HCT116 (cell line): ENCODE results near the gene GHR. TPM values are rescaled to one million over a fixed set of nuclear protein-coding genes. Genes with fewer than 3 reads are reported as not detected.

ENCODE experiments used
- ATAC-seq: fragments of 200-7000 bp; cut with Tn5 transposase; 2 replicates; pipeline ENCODE4 v1.9.1; 2020; ENCODE audit warnings: mild to moderate bottlenecking, moderate library complexity
- BruUV-seq: library from RNA; stranded (reverse); fragments of 400-500 nt; replicated peaks from 2 replicates; lab custom pipeline; 2021; lab: Mats Ljungman, UMichigan
- CTCF ChIA-PET: fragments of 300-600 bp; sonication (Branson Sonifier 250); formaldehyde crosslinking; loops from one replicate; lab custom pipeline; 2021; ENCODE audit warnings: antibody characterized with exemption; lab: Charles Lee
- POLR2A ChIA-PET: fragments of 300-600, 350-600 bp; sonication (Branson Sonifier 250); formaldehyde crosslinking; loops from one replicate; lab custom pipeline; 2021; ENCODE audit warnings: antibody characterized with exemption; lab: Charles Lee
- RAD21 ChIA-PET, 2 experiments: fragments of 300-600 bp; sonication (Branson Sonifier 250); formaldehyde crosslinking; loops; one replicate each; lab custom pipeline; 2023; ENCODE audit warnings: low total read pairs in 2 of 2; ENCODE audit not compliant: uncharacterized antibody in 2 of 2, unreplicated experiment in 2 of 2, low non-redundant PET in 1 of 2; lab: Charles Lee
- DNase-seq: peaks from one replicate; pipeline ENCODE4 v3.0.0-alpha.2; 2010; ENCODE audit warnings: low read depth, low spot score
- H2AFZ ChIP-seq: fragments of 200-600 bp; shearing (Covaris generic), sonication (generic); 2 replicates; pipeline ENCODE4 v1.6.1; 2017; ENCODE audit warnings: low read depth, mixed run types, mixed read lengths, antibody characterized with exemption, low read length; ENCODE audit not compliant: poor library complexity, severe bottlenecking
- H3K27ac ChIP-seq: 2 replicates; pipeline ENCODE4 v1.5.1; 2012; ENCODE audit warnings: low read depth, low read length
- H3K27me3 ChIP-seq: fragments of 200-600 bp; sonication (generic); 2 replicates; pipeline ENCODE4 v1.6.1; 2016; ENCODE audit warnings: mixed run types, low read length, mixed read lengths; ENCODE audit not compliant: insufficient read depth
- H3K36me3 ChIP-seq, 2 experiments: fragments of 200-500 bp in 1 of 2; fragments of 200-600 bp in 1 of 2; sonication (Bioruptor generic) in 1 of 2; sonication (generic) in 1 of 2; 2 replicates each; pipeline versions ENCODE4 v1.5.1 to v1.6.1; 2014 to 2016; ENCODE audit warnings: low read length in 2 of 2, inconsistent platforms in 1 of 2, mixed read lengths in 1 of 2, mixed run types in 1 of 2; ENCODE audit not compliant: insufficient read depth in 2 of 2, control insufficient read depth in 1 of 2
- H3K4me1 ChIP-seq, 2 experiments: fragments of 200-600 bp in 1 of 2; sonication (generic) in 1 of 2; 2 replicates each; pipeline versions ENCODE4 v1.5.1 to v1.6.1; 2012 to 2017; ENCODE audit warnings: low read length in 2 of 2, inconsistent platforms in 1 of 2, mild to moderate bottlenecking in 1 of 2, mixed read lengths in 1 of 2, mixed run types in 1 of 2, moderate library complexity in 1 of 2; ENCODE audit not compliant: insufficient read depth in 2 of 2, control insufficient read depth in 1 of 2
- H3K4me2 ChIP-seq: fragments of 200-600 bp; sonication (generic); 2 replicates; pipeline ENCODE4 v1.6.1; 2017; ENCODE audit warnings: mixed run types, low read length, mixed read lengths
- H3K4me3 ChIP-seq, 2 experiments: fragments of 200-600 bp in 1 of 2; sonication (generic) in 1 of 2; replicated peaks in 1 of 2; 2 replicates each; pipeline ENCODE4 v1.5.1; 2011 to 2016; ENCODE audit warnings: low read length in 2 of 2, control low read depth in 1 of 2, low read depth in 1 of 2, mild to moderate bottlenecking in 1 of 2, mixed read lengths in 1 of 2, mixed run types in 1 of 2
- H3K79me2 ChIP-seq: fragments of 200-600 bp; sonication (generic); 2 replicates; pipeline ENCODE4 v1.6.1; 2017; ENCODE audit warnings: mild to moderate bottlenecking, mixed run types, low read length, moderate library complexity, mixed read lengths; ENCODE audit not compliant: insufficient read depth
- H3K9ac ChIP-seq: fragments of 200-600 bp; sonication (generic); 2 replicates; pipeline ENCODE4 v1.6.1; 2016; ENCODE audit warnings: low read length, mixed read lengths
- H3K9me2 ChIP-seq: fragments of 200-600 bp; sonication (generic), shearing (Covaris generic); 2 replicates; pipeline ENCODE4 v1.6.1; 2017; ENCODE audit warnings: mixed run types, mild to moderate bottlenecking, moderate library complexity; ENCODE audit not compliant: insufficient read depth
- H3K9me3 ChIP-seq, 2 experiments: fragments of 200-500 bp in 1 of 2; fragments of 200-600 bp in 1 of 2; sonication (Bioruptor generic) in 1 of 2; sonication (generic) in 1 of 2; 2 replicates each; pipeline ENCODE4 v1.6.1; 2014 to 2017; ENCODE audit warnings: low read length in 2 of 2, mixed read lengths in 2 of 2, inconsistent platforms in 1 of 2, low read depth in 1 of 2, mild to moderate bottlenecking in 1 of 2, mixed run types in 1 of 2, moderate library complexity in 1 of 2; ENCODE audit not compliant: control insufficient read depth in 1 of 2, insufficient read depth in 1 of 2
- H4K20me1 ChIP-seq: fragments of 200-600 bp; sonication (generic), shearing (Covaris generic); 2 replicates; pipeline ENCODE4 v1.6.1; 2017; ENCODE audit warnings: mixed run types, mild to moderate bottlenecking, moderate library complexity; ENCODE audit not compliant: insufficient read depth
- ATF3 ChIP-seq: IDR thresholded peaks from 2 replicates; pipeline ENCODE4 v1.6.1; 2012
- CBX3 ChIP-seq: IDR thresholded peaks from 2 replicates; pipeline ENCODE4 v1.6.1; 2012; ENCODE audit warnings: low read depth
- CEBPB ChIP-seq: IDR thresholded peaks from 2 replicates; pipeline ENCODE4 v1.6.1; 2012; ENCODE audit warnings: low read depth
- EGR1 ChIP-seq: IDR thresholded peaks from 2 replicates; pipeline ENCODE4 v1.6.1; 2012; ENCODE audit warnings: low read depth
- ELF1 ChIP-seq: IDR thresholded peaks from 2 replicates; pipeline ENCODE4 v1.6.1; 2012; ENCODE audit warnings: low read depth, borderline replicate concordance
- EZH2 ChIP-seq: fragments of 200-600 bp; sonication (generic); IDR thresholded peaks from 2 replicates; pipeline ENCODE4 v1.6.1; 2017; ENCODE audit warnings: antibody characterized with exemption, mixed run types
- EZH2phosphoT487 ChIP-seq: fragments of 200-600 bp; IDR thresholded peaks from 2 replicates; pipeline ENCODE4 v1.6.1; 2018; ENCODE audit warnings: antibody characterized with exemption, borderline replicate concordance
- FOSL1 ChIP-seq: IDR thresholded peaks from 2 replicates; pipeline ENCODE4 v1.6.1; 2012; ENCODE audit warnings: low read depth
- MAX ChIP-seq: IDR thresholded peaks from 2 replicates; pipeline ENCODE4 v1.6.1; 2012
- POLR2A ChIP-seq: IDR thresholded peaks from 2 replicates; pipeline ENCODE4 v1.7.0; 2011; ENCODE audit warnings: borderline replicate concordance; ENCODE audit not compliant: insufficient read depth, insufficient read length; ENCODE audit errors: extremely low read depth
- RAD21 ChIP-seq: IDR thresholded peaks from 2 replicates; pipeline ENCODE4 v1.6.1; 2012; ENCODE audit warnings: low read depth, mild to moderate bottlenecking
- REST ChIP-seq: IDR thresholded peaks from 2 replicates; pipeline ENCODE4 v1.6.1; 2012; ENCODE audit warnings: low read depth
- SIN3A ChIP-seq: IDR thresholded peaks from 2 replicates; pipeline ENCODE4 v1.6.1; 2012; ENCODE audit warnings: low read depth
- SP1 ChIP-seq: IDR thresholded peaks from 2 replicates; pipeline ENCODE4 v1.6.1; 2012; ENCODE audit warnings: low read depth
- SRF ChIP-seq: IDR thresholded peaks from 2 replicates; pipeline ENCODE4 v1.6.1; 2012; ENCODE audit warnings: low read depth
- TCF7L2 ChIP-seq: IDR thresholded peaks from 2 replicates; pipeline ENCODE4 v1.7.0; 2011; ENCODE audit warnings: borderline replicate concordance, inconsistent platforms; ENCODE audit not compliant: insufficient read depth, insufficient read length; ENCODE audit errors: extremely low read depth
- YY1 ChIP-seq: IDR thresholded peaks from 2 replicates; pipeline ENCODE4 v1.6.1; 2011; ENCODE audit warnings: low read length, low read depth, moderate library complexity, mild to moderate bottlenecking; ENCODE audit not compliant: insufficient replicate concordance; ENCODE audit errors: extremely low read depth
- ZBTB33 ChIP-seq: IDR thresholded peaks from 2 replicates; pipeline ENCODE4 v1.6.1; 2011; ENCODE audit warnings: mild to moderate bottlenecking, low read length, moderate library complexity; ENCODE audit not compliant: insufficient replicate concordance; ENCODE audit errors: extremely low read depth
- ZFX ChIP-seq: fragments of 450-650 bp; IDR thresholded peaks from 2 replicates; pipeline ENCODE4 v1.6.1; 2017
- ZNF274 ChIP-seq: fragments of 200-500 bp; sonication (Bioruptor generic); IDR thresholded peaks from 2 replicates; pipeline ENCODE4 v1.6.1; 2014; ENCODE audit warnings: mild to moderate bottlenecking, low read depth, low read length, inconsistent platforms
- intact Hi-C: fragments of 100-400 bp; cut with micrococcal nuclease; formaldehyde crosslinking; loops from 2 replicates; pipeline ENCODE4 v1.10.0; 2022
- total RNA-seq: library from RNA; stranded (reverse); gene quantifications from one replicate; pipeline ENCODE4 v1.2.1, GENCODE V29; 2021; ENCODE audit not compliant: unreplicated experiment

GHR gene
- total RNA-seq, 1 experiment from 2014 or later, result not detected

DNA sequence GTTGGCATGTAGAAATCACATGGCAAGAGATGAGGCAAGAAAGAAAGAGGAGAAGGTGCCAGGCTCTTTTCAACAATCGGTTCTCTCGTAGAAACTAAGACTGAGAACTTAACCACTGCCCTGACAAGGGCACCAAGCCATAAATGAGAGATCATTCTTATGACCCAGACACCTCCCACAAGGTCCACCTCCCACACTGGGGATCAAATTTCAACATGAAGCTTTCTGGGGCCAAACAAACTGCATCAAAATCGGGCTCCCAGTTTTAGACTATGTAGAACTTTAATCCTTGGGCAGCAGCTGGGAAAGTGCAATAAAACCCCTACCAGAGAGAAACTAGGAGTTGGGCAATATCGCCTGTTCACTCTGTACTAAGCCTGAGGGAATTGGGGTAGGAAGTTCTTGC is 183.2 kb downstream of the GHR start:
- H3K9ac ChIP-seq, result no peak overlapping the region
- no peak for ATAC-seq
- CTCF ChIA-PET, result no interaction called here

More for the DNA sequence above, 183.2 kb downstream of the GHR start:
- intact Hi-C loops, result no loop called here
- H3K36me3 ChIP-seq, result no peaks in the 10 kb centered on the region
- no peaks in the 10 kb centered on the region for H4K20me1 ChIP-seq
- TF ChIP-seq POLR2A (no peak), ELF1 (no peak), ZBTB33 (no peak), RAD21 (no peak), MAX (no peak), CEBPB (no peak), REST (no peak), TCF7L2 (no peak), SIN3A (no peak), SRF (no peak), ZNF274 (no peak), EZH2phosphoT487 (no peak), YY1 (no peak), SP1 (no peak), EGR1 (no peak), ATF3 (no peak), CBX3 (no peak), EZH2 (no peak), ZFX (no peak), FOSL1 (no peak)
- peaks cover 29% of the 10 kb centered on the region for H3K27me3 ChIP-seq
- ChIA-PET RAD21 (no interaction called here), POLR2A (no interaction called here)
- no TSS peak for BruUV-seq
- H3K4me2 ChIP-seq, result no peak overlapping the region
- no peaks in the 10 kb centered on the region for H3K4me1 ChIP-seq
- no peaks in the 10 kb centered on the region for H3K79me2 ChIP-seq
- H3K4me3 ChIP-seq, result no peak overlapping the region
- no peaks in the 10 kb centered on the region for H3K9me2 ChIP-seq
- H2AFZ ChIP-seq, result no peak overlapping the region
- no peak for DNase-seq
- no peaks in the 10 kb centered on the region for H3K9me3 ChIP-seq
- no peak overlapping the region for H3K27ac ChIP-seq
